HG02852 (cell line): ENCODE results near the gene SHISAL1.
"Not testable (repeated sequence)": the region's sequence is repeated elsewhere in the genome, so short reads cannot be mapped to it uniquely, and the experiment has no call there.

Experiments
- ATAC-seq: cut with Tn5 transposase; IDR thresholded peaks from one replicate; pipeline ENCODE4 v1.9.1; 2021; ENCODE audit warnings: mild to moderate bottlenecking, moderate library complexity; ENCODE audit not compliant: unreplicated experiment

The SHISAL1 gene

GRCh38 chr22:44329179-44329796 is 16.5 kb upstream of the SHISAL1 start:
- ATAC-seq, result peak; percentile 69

- no peak for ATAC-seq
These were observed 16.0 kb upstream of the SHISAL1 start for GRCh38 chr22:44328762-44329161.

- ATAC-seq, result no peak
These were observed 15.6 kb upstream of the SHISAL1 start for GRCh38 chr22:44328326-44328725.

GRCh38 chr22:44326491-44326885 is 13.7 kb upstream of the SHISAL1 start:
- ATAC-seq, result no peak

GRCh38 chr22:44325718-44326490 is 13.2 kb upstream of the SHISAL1 start:
- ATAC-seq, result no peak

GRCh38 chr22:44323140-44323790 is 10.5 kb upstream of the SHISAL1 start:
- not testable (repeated sequence) for ATAC-seq

GRCh38 chr22:44319685-44320084 is 6.9 kb upstream of the SHISAL1 start:
- ATAC-seq, result no peak

- ATAC-seq, result no peak
These were observed 6.0 kb upstream of the SHISAL1 start for GRCh38 chr22:44318751-44319150.

GRCh38 chr22:44317886-44318637 is 5.3 kb upstream of the SHISAL1 start:
- ATAC-seq, result no peak

GRCh38 chr22:44317123-44317444 is 4.3 kb upstream of the SHISAL1 start:
- no peak for ATAC-seq

- ATAC-seq, result no peak
These were observed 3.8 kb upstream of the SHISAL1 start for GRCh38 chr22:44316393-44317122.

- ATAC-seq, result no peak
These were observed 1.8 kb upstream of the SHISAL1 start for GRCh38 chr22:44314425-44315067.

GRCh38 chr22:44313385-44314006 is 745 bp upstream of the SHISAL1 start:
- ATAC-seq, result no peak

GRCh38 chr22:44311855-44312170 is 938 bp downstream of the SHISAL1 start:
- ATAC-seq, result no peak

- ATAC-seq, result no peak
These were observed 1.5 kb downstream of the SHISAL1 start for GRCh38 chr22:44311104-44311854.

- ATAC-seq, result no peak
These were observed 3.1 kb downstream of the SHISAL1 start for GRCh38 chr22:44309647-44310046.

- ATAC-seq, result no peak
These were observed 3.6 kb downstream of the SHISAL1 start for GRCh38 chr22:44309137-44309536.

- no peak for ATAC-seq
These were observed 5.1 kb downstream of the SHISAL1 start for GRCh38 chr22:44307509-44308169.

GRCh38 chr22:44305888-44306287 is 6.9 kb downstream of the SHISAL1 start:
- no peak for ATAC-seq
